Astrocyte (in vitro differentiated cells and primary cell): Measurements from ENCODE around the gene DOCK2. TPM values are rescaled to one million over a fixed set of nuclear protein-coding genes. Genes with fewer than 3 reads are reported as not detected.

Experiments
- DNase-seq: peaks from one replicate; pipeline ENCODE4 v3.0.0-alpha.2; 2010; ENCODE audit warnings: low read depth
- FAIRE-seq: peaks from 2 replicates; lab custom pipeline; 2011; peaks lifted over from hg19 to GRCh38; lab: Jason Lieb, UNC
- H2AFZ ChIP-seq: 2 replicates; pipeline ENCODE4 v1.6.0; 2012; ENCODE audit warnings: low read depth, low read length, inconsistent platforms
- H3K27ac ChIP-seq: 2 replicates; pipeline ENCODE4 v1.5.1; 2011; ENCODE audit warnings: low read depth, low read length, inconsistent platforms
- H3K27me3 ChIP-seq: 2 replicates; pipeline ENCODE4 v1.6.0; 2011; ENCODE audit warnings: low read length, inconsistent platforms; ENCODE audit not compliant: insufficient read depth
- H3K36me3 ChIP-seq: 2 replicates; pipeline ENCODE4 v1.5.1; 2011; ENCODE audit warnings: low read length, inconsistent platforms; ENCODE audit not compliant: insufficient read depth
- H3K4me1 ChIP-seq: 2 replicates; pipeline ENCODE4 v1.5.1; 2011; ENCODE audit warnings: low read length, inconsistent platforms; ENCODE audit not compliant: insufficient read depth
- H3K4me2 ChIP-seq: 2 replicates; pipeline ENCODE4 v1.6.0; 2012; ENCODE audit warnings: low read length, inconsistent platforms
- H3K4me3 ChIP-seq: 2 replicates; pipeline ENCODE4 v1.5.1; 2011; ENCODE audit warnings: low read depth, mild to moderate bottlenecking, low read length, inconsistent platforms; ENCODE audit not compliant: insufficient read depth
- H3K79me2 ChIP-seq: 2 replicates; pipeline ENCODE4 v1.6.0; 2012; ENCODE audit warnings: mild to moderate bottlenecking, low read length, inconsistent platforms; ENCODE audit not compliant: insufficient read depth
- H3K9ac ChIP-seq: 2 replicates; pipeline ENCODE4 v1.6.0; 2012; ENCODE audit warnings: mild to moderate bottlenecking, low read length, inconsistent platforms
- H3K9me3 ChIP-seq: 2 replicates; pipeline ENCODE4 v1.5.1; 2012; ENCODE audit warnings: low read depth, mild to moderate bottlenecking, low read length, inconsistent platforms; ENCODE audit not compliant: insufficient read depth
- H4K20me1 ChIP-seq: 2 replicates; pipeline ENCODE4 v1.6.0; 2012; ENCODE audit warnings: low read length, inconsistent platforms; ENCODE audit not compliant: insufficient read depth
- H3K27ac Mint-ChIP-seq: one replicate; pipeline ENCODE4 v1.8.0; 2021; ENCODE audit warnings: mild to moderate bottlenecking, mixed read lengths; ENCODE audit not compliant: unreplicated experiment
- H3K27me3 Mint-ChIP-seq: one replicate; pipeline ENCODE4 v1.8.0; 2021; ENCODE audit warnings: low read depth, mixed read lengths; ENCODE audit not compliant: unreplicated experiment
- H3K36me3 Mint-ChIP-seq: one replicate; pipeline ENCODE4 v1.8.0; 2021; ENCODE audit warnings: low read depth, mixed read lengths; ENCODE audit not compliant: unreplicated experiment
- H3K4me1 Mint-ChIP-seq: one replicate; pipeline ENCODE4 v1.8.0; 2021; ENCODE audit warnings: low read depth, mixed read lengths; ENCODE audit not compliant: unreplicated experiment
- H3K4me3 Mint-ChIP-seq: one replicate; pipeline ENCODE4 v1.8.0; 2021; ENCODE audit warnings: mild to moderate bottlenecking, moderate library complexity, mixed read lengths; ENCODE audit not compliant: unreplicated experiment
- H3K9me3 Mint-ChIP-seq: one replicate; pipeline ENCODE4 v1.8.0; 2021; ENCODE audit warnings: mild to moderate bottlenecking, mixed read lengths; ENCODE audit not compliant: unreplicated experiment
- CTCF ChIP-seq: IDR thresholded peaks from 2 replicates; pipeline ENCODE4 v1.5.1; 2011; ENCODE audit warnings: low read depth, mild to moderate bottlenecking, inconsistent platforms, low read length, moderate library complexity; ENCODE audit not compliant: insufficient read depth
- EZH2 ChIP-seq: IDR thresholded peaks from 2 replicates; pipeline ENCODE4 v1.6.1; 2012; ENCODE audit warnings: mild to moderate bottlenecking, low read length, inconsistent platforms; ENCODE audit not compliant: insufficient read depth
- total RNA-seq: library from RNA; stranded (reverse); gene quantifications from 2 replicates; pipeline ENCODE4 v1.2.1, GENCODE V29; 2021

DOCK2 gene
- total RNA-seq, 1 donor from 2014 or later, result 0.66 TPM

- no peak for TF ChIP-seq EZH2
- TF ChIP-seq CTCF, result no peak
- peaks cover 3% of the 10 kb centered on the region for H3K9me3 Mint-ChIP-seq
- H3K27ac ChIP-seq, result no peak overlapping the region
- no peak overlapping the region for H2AFZ ChIP-seq
- H3K9me3 ChIP-seq, result no peaks in the 10 kb centered on the region
- H3K27me3 Mint-ChIP-seq, result peaks cover 13% of the 10 kb centered on the region
- H3K36me3 Mint-ChIP-seq, result peaks cover 1% of the 10 kb centered on the region
- H3K79me2 ChIP-seq, result no peaks in the 10 kb centered on the region
- H3K4me1 ChIP-seq, result no peaks in the 10 kb centered on the region
- no peaks in the 10 kb centered on the region for H3K27me3 ChIP-seq
- H3K9ac ChIP-seq, result no peak overlapping the region
- H3K4me3 ChIP-seq, result no peak overlapping the region
- no peak overlapping the region for H3K4me2 ChIP-seq
- H4K20me1 ChIP-seq, result no peaks in the 10 kb centered on the region
- no peaks in the 10 kb centered on the region for H3K4me1 Mint-ChIP-seq
- DNase-seq (no peak), FAIRE-seq (no peak)
- no peak overlapping the region for H3K4me3 Mint-ChIP-seq
- no peak overlapping the region for H3K27ac Mint-ChIP-seq
- no peaks in the 10 kb centered on the region for H3K36me3 ChIP-seq
Observed at GRCh38 chr5:169814522-169814921, 177.4 kb downstream of the DOCK2 start.

- FAIRE-seq, result no peak
Observed at GRCh38 chr5:169817031-169817430, 180.0 kb downstream of the DOCK2 start.

More at GRCh38 chr5:169817031-169817430, 180.0 kb downstream of the DOCK2 start:
- Mint-ChIP-seq H3K27me3 (peaks cover 8% of the 10 kb centered on the region), H3K27ac (no peak overlapping the region), H3K9me3 (peaks cover 7% of the 10 kb centered on the region), H3K4me1 (no peaks in the 10 kb centered on the region), H3K4me3 (no peak overlapping the region), H3K36me3 (peaks cover 1% of the 10 kb centered on the region)
- Histone ChIP-seq H4K20me1 (no peaks in the 10 kb centered on the region), H3K9me3 (no peaks in the 10 kb centered on the region), H3K4me3 (no peak overlapping the region), H3K27ac (no peak overlapping the region), H2AFZ (no peak overlapping the region), H3K4me2 (no peak overlapping the region), H3K27me3 (no peaks in the 10 kb centered on the region), H3K4me1 (no peaks in the 10 kb centered on the region), H3K36me3 (no peaks in the 10 kb centered on the region), H3K79me2 (no peaks in the 10 kb centered on the region), H3K9ac (no peak overlapping the region)
- TF ChIP-seq CTCF (no peak), EZH2 (no peak)
- DNase-seq, result no peak
